H1 (cell line): ENCODE measurements around the gene ENSA. TPM values are rescaled to one million over a fixed set of nuclear protein-coding genes. Genes with fewer than 3 reads are reported as not detected.
A peak's percentile ranks its signal among the peaks of the same experiment; 100 is the strongest.
"Not testable (repeated sequence)": the region's sequence is repeated elsewhere in the genome, so short reads cannot be mapped to it uniquely, and the experiment has no call there.

Experiments used
- CTCF ChIA-PET: fragments of 300-600 bp; sonication (Branson Sonifier 250); formaldehyde crosslinking; loops from one replicate; lab custom pipeline; 2021; ENCODE audit not compliant: partially characterized antibody; lab: Charles Lee
- POLR2A ChIA-PET: fragments of 300-600 bp; sonication (Branson Sonifier 250); formaldehyde crosslinking; loops from one replicate; lab custom pipeline; 2021; ENCODE audit warnings: inconsistent platforms; ENCODE audit not compliant: partially characterized antibody; lab: Charles Lee
- DNase-seq, 2 experiments: peaks; one replicate each; pipeline versions ENCODE4 v3.0.0 to v3.0.0-alpha.2; 2010 to 2022; ENCODE audit warnings: low spot score in 2 of 2, low read depth in 1 of 2, mixed read lengths in 1 of 2
- FAIRE-seq: peaks from 2 replicates; lab custom pipeline; 2011; peaks lifted over from hg19 to GRCh38; lab: Jason Lieb, UNC
- H2AFZ ChIP-seq: 2 replicates; pipeline ENCODE4 v1.8.1; 2012; ENCODE audit warnings: low read length, inconsistent platforms
- H2AK5ac ChIP-seq: 2 replicates; pipeline ENCODE4 v1.6.1; 2013; ENCODE audit warnings: low read depth, low read length
- H2BK120ac ChIP-seq: replicated peaks from 2 replicates; pipeline ENCODE3; 2013; ENCODE audit warnings: low read depth, low read length, inconsistent platforms
- H2BK12ac ChIP-seq: 2 replicates; pipeline ENCODE4 v1.6.1; 2013; ENCODE audit warnings: low read depth, low read length
- H2BK15ac ChIP-seq: 2 replicates; pipeline ENCODE4 v1.6.1; 2013; ENCODE audit warnings: low read length
- H2BK20ac ChIP-seq: 2 replicates; pipeline ENCODE4 v1.6.1; 2013; ENCODE audit warnings: low read length
- H2BK5ac ChIP-seq: 2 replicates; pipeline ENCODE4 v1.6.1; 2013; ENCODE audit warnings: low read depth, low read length
- H3K14ac ChIP-seq: 2 replicates; pipeline ENCODE4 v1.6.1; 2013; ENCODE audit warnings: inconsistent platforms; ENCODE audit not compliant: insufficient read length
- H3K18ac ChIP-seq: 2 replicates; pipeline ENCODE4 v1.6.1; 2013; ENCODE audit warnings: low read length; ENCODE audit errors: extremely low read depth
- H3K23ac ChIP-seq: 2 replicates; pipeline ENCODE4 v1.6.1; 2013; ENCODE audit warnings: inconsistent platforms; ENCODE audit not compliant: insufficient read length
- H3K23me2 ChIP-seq: 2 replicates; pipeline ENCODE4 v1.6.1; 2013; ENCODE audit warnings: low read depth, low read length
- H3K27ac ChIP-seq: 2 replicates; pipeline ENCODE4 v1.6.1; 2011; ENCODE audit warnings: low read depth, low read length, inconsistent platforms
- H3K27me3 ChIP-seq, 4 experiments: replicated peaks in 1 of 4; 1 replicate in 1 of 4; 2 replicates in 3 of 4; pipeline versions ENCODE4 v1.6.1 to v1.8.1; 2011 to 2013; ENCODE audit warnings: low read length in 3 of 4, mild to moderate bottlenecking in 3 of 4, inconsistent platforms in 2 of 4, mixed read lengths in 2 of 4, moderate library complexity in 1 of 4; ENCODE audit not compliant: control insufficient read depth in 3 of 4, insufficient read depth in 3 of 4; ENCODE audit errors: extremely low read depth in 1 of 4
- H3K36me3 ChIP-seq, 4 experiments: 2 replicates each; pipeline versions ENCODE4 v1.6.1 to v1.8.1; 2011 to 2013; ENCODE audit warnings: mild to moderate bottlenecking in 4 of 4, low read length in 3 of 4, moderate library complexity in 2 of 4, control low read depth in 1 of 4, inconsistent platforms in 1 of 4; ENCODE audit not compliant: insufficient read depth in 4 of 4, control insufficient read depth in 2 of 4
- H3K4ac ChIP-seq: replicated peaks from 2 replicates; pipeline ENCODE3; 2013; ENCODE audit warnings: low read length, low read depth, mixed read lengths, inconsistent platforms; ENCODE audit not compliant: insufficient read length
- H3K4me1 ChIP-seq, 4 experiments: replicated peaks in 1 of 4; 1 replicate in 1 of 4; 2 replicates in 3 of 4; pipeline versions ENCODE4 v1.6.1 to v1.8.1; 2011 to 2013; ENCODE audit warnings: low read length in 3 of 4, inconsistent platforms in 2 of 4, mixed read lengths in 1 of 4; ENCODE audit not compliant: insufficient read depth in 4 of 4, control insufficient read depth in 3 of 4
- H3K4me2 ChIP-seq, 2 experiments: 2 replicates each; pipeline versions ENCODE4 v1.6.1 to v1.8.1; 2011 to 2013; ENCODE audit warnings: low read depth in 2 of 2, low read length in 2 of 2, control low read depth in 1 of 2, inconsistent platforms in 1 of 2, mild to moderate bottlenecking in 1 of 2; ENCODE audit not compliant: insufficient read depth in 1 of 2
- H3K4me3 ChIP-seq, 4 experiments: fragments of 200-600, 300-600 bp in 1 of 4; sonication (generic), shearing (Covaris generic), sonication (Bioruptor Twin) in 1 of 4; 2 replicates each; pipeline versions ENCODE4 v1.5.1 to v1.8.1; 2011 to 2016; ENCODE audit warnings: low read length in 4 of 4, low read depth in 3 of 4, control low read depth in 2 of 4, inconsistent platforms in 2 of 4, mild to moderate bottlenecking in 2 of 4, mixed read lengths in 1 of 4, moderate library complexity in 1 of 4; ENCODE audit not compliant: insufficient read depth in 2 of 4; ENCODE audit errors: extremely low read depth in 1 of 4
- H3K56ac ChIP-seq: replicated peaks from 2 replicates; pipeline ENCODE3; 2013; ENCODE audit warnings: low read depth, mild to moderate bottlenecking, mixed read lengths, low read length, inconsistent platforms; ENCODE audit not compliant: insufficient read length
- H3K79me1 ChIP-seq: 2 replicates; pipeline ENCODE4 v1.6.1; 2013; ENCODE audit warnings: low read depth, low read length, control low read depth
- H3K79me2 ChIP-seq, 2 experiments: 2 replicates each; pipeline versions ENCODE4 v1.6.1 to v1.8.1; 2012 to 2013; ENCODE audit warnings: low read length in 2 of 2, mild to moderate bottlenecking in 2 of 2, inconsistent platforms in 1 of 2; ENCODE audit not compliant: insufficient read depth in 2 of 2, control insufficient read depth in 1 of 2
- H3K9ac ChIP-seq, 4 experiments: replicated peaks in 1 of 4; 1 replicate in 1 of 4; 2 replicates in 3 of 4; pipeline versions ENCODE4 v1.6.1 to v1.8.1; 2011 to 2013; ENCODE audit warnings: low read depth in 3 of 4, low read length in 3 of 4, control low read depth in 2 of 4, mild to moderate bottlenecking in 2 of 4, moderate library complexity in 2 of 4, inconsistent platforms in 1 of 4; ENCODE audit errors: extremely low read depth in 1 of 4
- H3K9me3 ChIP-seq, 2 experiments: 2 replicates each; pipeline versions ENCODE4 v1.6.1 to v1.8.1; 2012 to 2013; ENCODE audit warnings: mild to moderate bottlenecking in 2 of 2, moderate library complexity in 2 of 2, control low read depth in 1 of 2, inconsistent platforms in 1 of 2, low read depth in 1 of 2, low read length in 1 of 2, mixed read lengths in 1 of 2; ENCODE audit not compliant: insufficient read depth in 2 of 2
- H4K20me1 ChIP-seq, 2 experiments: replicated peaks in 1 of 2; 2 replicates each; pipeline versions ENCODE3 to v1.8.1; 2011 to 2013; ENCODE audit warnings: inconsistent platforms in 2 of 2, low read length in 2 of 2, mild to moderate bottlenecking in 1 of 2; ENCODE audit not compliant: insufficient read depth in 2 of 2, control insufficient read depth in 1 of 2
- H4K5ac ChIP-seq: 2 replicates; pipeline ENCODE4 v1.6.1; 2013; ENCODE audit warnings: low read length, low read depth, mixed read lengths, inconsistent platforms; ENCODE audit not compliant: insufficient read length
- H4K8ac ChIP-seq: 2 replicates; pipeline ENCODE4 v1.8.0; 2013; ENCODE audit warnings: mild to moderate bottlenecking, moderate library complexity, low read length, inconsistent platforms; ENCODE audit not compliant: insufficient read depth; ENCODE audit errors: extremely low read depth
- H4K91ac ChIP-seq: replicated peaks from 2 replicates; pipeline ENCODE3; 2013; ENCODE audit warnings: low read length, mixed read lengths, inconsistent platforms; ENCODE audit not compliant: insufficient read length
- WGBS, 2 experiments: shearing (Covaris generic) in 1 of 2; methylation state at CpG; one replicate each; pipeline versions ENCODE4 v1.1.6 to v1.1.7; 2013 to 2015; ENCODE audit warnings: low lambda C conversion rate in 2 of 2, mixed read lengths in 2 of 2, inconsistent platforms in 1 of 2, low coverage in 1 of 2, missing lambda C conversion rate in 1 of 2; ENCODE audit not compliant: insufficient replicate concordance in 2 of 2, insufficient coverage in 1 of 2, insufficient read length in 1 of 2; ENCODE audit errors: extremely low coverage in 1 of 2, missing lambda C conversion rate in 1 of 2; 5-methylcytosine and 5-hydroxymethylcytosine counted together
- polyA plus RNA-seq, 7 experiments: library from polyadenylated mRNA; depleted of rRNA in 3 of 7; stranded (reverse) in 5 of 7; unstranded in 2 of 7; fragments of >200 nt in 5 of 7; fragments of 200-250 nt in 2 of 7; gene quantifications; 1 replicate in 5 of 7; 2 replicates in 1 of 7; 4 replicates in 1 of 7; pipeline versions ENCODE4 v1.2.1 to v1.2.3, GENCODE V29; 2011 to 2013; ENCODE audit warnings: missing spikeins in 2 of 7, mixed read lengths in 2 of 7
- total RNA-seq: library from RNA; stranded (reverse); fragmentation: NEBNext Ultra II Directional; extraction: Animal tissue kit (Norgen Biotek cat#: 25700); gene quantifications from 2 replicates; pipeline ENCODE4 v1.2.1, GENCODE V29; 2021

The ENSA gene
- total and polyA plus RNA-seq, 2 of the 8 experiments (the other 6 are each of a cell fraction or from before 2014, with no cell fraction given) = 48.2 to 229 TPM

DNA sequence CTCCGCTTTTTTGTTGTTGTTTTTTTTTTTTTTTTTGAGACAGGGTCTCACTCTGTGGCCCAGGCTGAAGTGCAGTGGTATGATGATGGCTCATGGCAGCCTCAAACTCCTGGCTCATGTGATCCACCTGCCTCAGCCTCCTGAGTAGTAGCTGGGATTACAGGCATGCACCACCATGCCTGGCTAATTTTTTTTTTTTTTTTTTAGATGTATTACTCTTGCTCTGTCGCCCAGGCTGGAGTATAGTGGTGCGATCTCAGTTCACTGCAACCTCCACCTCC, 24.0 kb downstream of the ENSA start:
- H4K5ac ChIP-seq, H4K20me1 ChIP-seq, H3K79me2 ChIP-seq, H3K9ac ChIP-seq, H3K36me3 ChIP-seq, H3K56ac ChIP-seq, H3K14ac ChIP-seq, H3K4ac ChIP-seq, H4K91ac ChIP-seq, H2AFZ ChIP-seq, H3K4me3 ChIP-seq, H3K18ac ChIP-seq, H3K79me1 ChIP-seq, H2BK20ac ChIP-seq, H4K8ac ChIP-seq, H3K23me2 ChIP-seq, H3K27ac ChIP-seq, FAIRE-seq, H3K9me3 ChIP-seq, H3K27me3 ChIP-seq, H2AK5ac ChIP-seq, H2BK12ac ChIP-seq, H2BK15ac ChIP-seq, H3K23ac ChIP-seq, DNase-seq, H2BK120ac ChIP-seq: not testable (repeated sequence)
- peak overlapping the region in 1 of 2 experiments; percentile 41; a peak in 1 of 4 replicates for H3K4me2 ChIP-seq
- peak overlapping the region; percentile 1; the same call in 1 of the 2 replicates for H2BK5ac ChIP-seq
- WGBS, 2 experiments = 83% methylated on average over 3 of the region's 3 CpGs; no CpG with 5 or more reads in 1 of the 2 experiments
- peaks cover 5 to 18% (median 11%) of the 10 kb centered on the region in 4 experiments; a peak in 6 of 7 replicates for H3K4me1 ChIP-seq
- ChIA-PET POLR2A (interaction anchor here (1.2 to 43.5 kb wide), 5 partner anchors 12 to 36 kb away, joined by 3 to 1380 read pairs (median 12); partner anchors contain the start of genes ADAMTSL4, ENSA and MCL1), CTCF (interaction anchor here (0.6 to 6.9 kb wide), 4 partner anchors 8 to 45 kb away, joined by 3 to 50 read pairs (median 4); no protein-coding TSS in a partner anchor)
